CD4-positive, alpha-beta T cell treated with Interleukin-1 beta for 1 hour (primary cell): Measurements from ENCODE around the gene GALNT17.
"Not testable (repeated sequence)": the region's sequence is repeated elsewhere in the genome, so short reads cannot be mapped to it uniquely, and the experiment has no call there.

Experiments
- DNase-seq, 2 donors: peaks; one replicate each; pipeline ENCODE4 v3.0.0-alpha.2; 2020 to 2022

The GALNT17 gene

DNA sequence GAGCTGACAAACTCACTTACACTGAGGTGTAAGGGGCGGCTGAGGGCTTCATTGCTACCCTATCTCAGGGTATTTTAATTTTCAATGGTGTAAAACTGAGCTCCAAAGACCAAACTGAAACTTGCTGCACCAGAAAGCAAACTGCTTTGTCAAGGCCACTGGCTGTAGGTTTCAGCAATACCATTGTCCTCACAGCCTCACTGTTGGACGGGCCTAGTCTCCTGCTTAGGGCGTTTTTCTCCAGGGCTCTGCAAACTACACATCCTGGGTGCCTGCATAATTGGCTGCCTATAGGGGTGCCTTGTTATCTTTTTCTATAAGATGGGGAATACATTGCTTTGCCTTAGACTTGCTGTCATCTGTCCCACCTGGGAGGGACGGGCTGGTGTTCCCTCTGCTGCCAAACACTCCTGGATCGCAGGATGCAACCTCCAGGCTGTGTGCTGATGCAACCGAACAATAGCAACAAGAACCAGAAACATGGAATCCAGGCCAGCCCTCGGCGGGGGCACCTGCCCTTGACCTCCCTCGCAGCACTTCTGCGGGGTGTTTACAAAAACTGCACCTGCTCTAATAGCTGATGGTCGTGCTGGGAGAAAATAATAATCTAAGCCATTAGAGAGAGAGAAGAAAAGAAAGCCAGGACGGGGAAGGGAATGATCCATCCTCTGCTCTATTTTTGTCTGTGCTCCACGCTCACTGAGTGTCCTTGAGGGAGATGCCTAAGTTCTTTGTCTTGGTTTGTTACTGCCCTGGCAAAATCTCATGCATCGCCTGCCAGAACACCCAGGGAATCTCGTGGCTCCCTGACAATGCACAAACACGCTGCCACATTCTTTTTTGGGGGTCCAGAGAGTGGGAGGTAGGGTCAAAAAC is 104.5 kb downstream of the GALNT17 start:
- DNase-seq = no peak

DNA sequence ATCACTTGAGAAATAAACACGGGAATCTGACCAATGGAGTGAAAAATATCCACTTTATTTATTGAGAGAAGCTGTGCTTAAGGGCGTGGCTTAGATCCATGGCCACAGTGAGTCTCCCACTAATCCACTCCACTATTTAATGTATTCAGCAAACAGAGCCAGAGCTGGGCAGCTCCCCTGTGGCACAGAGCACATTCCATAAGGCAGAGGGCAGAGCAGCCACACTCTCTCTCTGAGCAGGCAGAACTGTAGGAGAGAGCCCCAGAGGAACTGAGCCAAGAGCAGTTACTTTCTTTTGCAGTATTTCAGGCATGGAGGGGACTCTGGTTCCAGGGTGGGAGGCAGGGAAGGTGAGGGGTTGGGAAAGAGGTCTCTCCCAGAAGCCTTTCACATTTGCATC is 106.0 kb downstream of the GALNT17 start:
- DNase-seq = no peak

DNA sequence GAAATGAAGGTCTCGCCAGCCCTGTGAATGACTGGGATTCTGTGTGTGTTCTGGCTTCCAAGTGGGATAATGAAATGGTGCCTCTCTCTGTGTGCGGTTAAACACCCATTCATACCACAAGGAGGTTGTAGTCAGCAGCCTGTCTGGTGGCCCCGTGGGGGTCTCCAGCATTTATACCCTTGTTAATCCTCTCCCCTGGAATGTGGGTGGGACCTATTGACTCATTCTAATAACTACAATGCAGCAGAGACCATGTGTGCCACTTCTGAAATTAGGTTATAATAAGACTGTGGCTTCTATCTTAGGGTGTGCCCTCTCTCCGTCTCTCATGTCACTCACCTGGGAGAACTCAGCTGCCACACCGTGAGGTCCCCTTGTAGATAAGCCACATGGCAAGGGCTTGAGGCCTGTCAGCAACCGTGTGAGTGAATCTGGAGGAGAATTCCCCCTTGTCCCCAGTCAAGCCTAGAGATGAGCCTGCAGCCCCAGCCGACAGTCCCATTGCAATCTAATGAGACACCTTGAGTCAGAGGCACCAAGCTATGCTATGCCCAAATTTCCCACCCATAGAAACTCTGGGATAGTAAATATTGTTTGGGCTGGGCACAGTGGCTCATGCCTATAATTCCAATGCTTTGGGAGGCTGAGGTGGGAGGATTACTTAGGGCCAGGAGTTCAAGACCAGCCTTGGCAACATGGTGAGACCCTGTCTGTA is 106.8 kb downstream of the GALNT17 start:
- DNase-seq = no peak

DNA sequence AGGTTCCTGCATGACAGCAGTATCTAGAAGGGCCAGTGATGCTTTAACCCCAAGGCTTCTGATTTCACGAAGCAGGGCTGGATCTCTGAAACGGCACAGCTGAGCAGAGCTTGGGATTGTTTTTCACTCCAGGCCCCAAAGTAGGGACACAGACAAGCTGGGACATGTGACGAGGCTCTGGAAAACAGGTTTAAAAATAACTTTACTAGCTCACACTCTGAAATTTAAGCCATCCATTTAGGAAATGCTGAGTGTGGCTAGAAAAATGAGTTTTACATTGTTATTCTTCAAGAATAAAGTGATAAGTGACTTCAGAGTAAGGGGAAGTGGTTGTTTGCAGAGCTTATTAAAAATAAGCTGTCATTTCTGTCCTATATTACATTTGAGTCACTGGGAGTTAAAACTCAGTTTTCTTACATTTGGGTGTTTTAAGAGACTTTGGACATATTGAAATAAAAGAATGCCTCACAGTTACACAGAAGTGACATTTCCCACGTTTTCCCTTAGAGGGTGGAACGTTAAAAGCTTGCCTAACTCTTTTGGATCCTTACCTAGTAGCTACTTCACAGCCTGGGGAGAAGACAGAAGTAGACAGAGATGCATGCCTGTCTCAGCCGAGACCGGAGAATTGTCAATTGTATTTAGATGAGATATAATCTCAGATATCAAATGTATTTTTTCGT is 107.8 kb downstream of the GALNT17 start:
- no peak for DNase-seq

- no peak for DNase-seq
These were observed 111.9 kb downstream of the GALNT17 start for GRCh38 chr7:71243736-71244410.

- DNase-seq = no peak
These were observed 113.1 kb downstream of the GALNT17 start for GRCh38 chr7:71245038-71245437.

- no peak for DNase-seq
These were observed 119.8 kb downstream of the GALNT17 start for GRCh38 chr7:71251706-71252105.

GRCh38 chr7:71254751-71255150 is 122.8 kb downstream of the GALNT17 start:
- DNase-seq = no peak

DNA sequence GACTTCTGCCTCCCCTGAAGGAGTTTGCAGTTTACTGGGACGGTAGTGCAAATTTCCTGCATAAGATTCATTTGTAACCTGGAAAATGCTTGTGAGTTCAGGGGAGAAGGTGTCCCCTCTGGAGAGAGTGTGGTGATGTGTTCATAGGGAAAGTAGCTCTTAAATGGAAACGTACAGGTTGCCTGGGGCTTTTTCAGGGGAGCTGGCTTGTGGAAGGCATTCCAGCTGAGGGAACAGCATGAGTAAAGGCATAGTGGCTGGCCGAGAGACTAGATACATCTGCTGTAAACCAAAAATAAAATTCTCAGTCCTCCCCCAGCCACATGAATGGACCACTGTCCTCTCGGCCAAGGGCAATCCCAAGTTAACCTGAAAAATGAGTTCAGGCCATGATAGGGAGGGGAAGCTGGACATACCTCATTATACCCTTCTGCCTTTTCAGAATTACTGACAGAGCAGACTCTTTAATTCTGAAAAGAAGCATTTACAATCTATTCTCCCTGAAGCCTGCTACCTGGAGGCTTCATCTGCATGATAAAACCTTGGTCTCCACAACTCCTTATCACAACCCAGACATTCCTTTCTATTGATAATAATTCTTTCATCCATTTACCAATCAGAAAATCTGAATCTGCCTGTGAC is 123.7 kb downstream of the GALNT17 start:
- no peak for DNase-seq

GRCh38 chr7:71261066-71261465 is 129.1 kb downstream of the GALNT17 start:
- DNase-seq = no peak

DNA sequence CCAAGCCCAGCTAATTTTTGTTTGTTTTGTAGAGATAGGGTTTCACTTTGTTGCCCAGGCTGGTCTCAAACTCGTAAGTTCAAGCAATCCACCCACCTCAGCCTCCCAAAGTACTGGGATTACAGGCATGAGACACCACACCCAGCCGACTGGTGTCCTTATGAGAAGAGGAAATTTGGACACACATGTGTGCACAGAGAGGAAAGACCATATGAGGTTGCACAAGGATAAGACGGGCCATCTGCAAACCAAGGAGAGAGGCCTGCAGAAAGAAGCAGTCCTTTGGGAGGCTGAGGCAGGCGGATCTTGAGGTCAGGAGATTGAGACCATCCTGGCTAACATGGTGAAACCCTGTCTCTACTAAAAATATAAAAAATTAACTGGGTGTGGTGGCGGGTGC is 130.9 kb downstream of the GALNT17 start:
- not testable (repeated sequence) for DNase-seq

DNA sequence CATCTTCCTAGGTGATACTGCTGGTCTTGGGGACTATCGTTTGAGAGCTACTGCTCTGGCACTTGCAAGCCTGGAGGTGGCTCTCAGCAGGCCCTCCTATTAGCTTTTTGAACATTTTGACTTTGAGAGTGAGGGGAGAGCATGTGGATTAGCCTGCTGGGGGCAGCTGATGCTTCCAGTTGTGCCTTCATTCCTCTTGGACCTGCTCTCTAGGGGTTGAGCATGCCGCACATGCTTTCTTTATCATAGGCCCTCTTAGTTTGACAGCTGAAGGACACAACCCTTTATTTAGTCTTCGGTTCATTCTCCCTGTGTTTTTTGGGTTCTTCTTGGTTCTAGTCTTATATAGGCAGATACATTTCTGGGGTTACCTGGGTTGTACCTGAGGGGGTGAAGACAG is 132.1 kb downstream of the GALNT17 start:
- no peak for DNase-seq

DNA sequence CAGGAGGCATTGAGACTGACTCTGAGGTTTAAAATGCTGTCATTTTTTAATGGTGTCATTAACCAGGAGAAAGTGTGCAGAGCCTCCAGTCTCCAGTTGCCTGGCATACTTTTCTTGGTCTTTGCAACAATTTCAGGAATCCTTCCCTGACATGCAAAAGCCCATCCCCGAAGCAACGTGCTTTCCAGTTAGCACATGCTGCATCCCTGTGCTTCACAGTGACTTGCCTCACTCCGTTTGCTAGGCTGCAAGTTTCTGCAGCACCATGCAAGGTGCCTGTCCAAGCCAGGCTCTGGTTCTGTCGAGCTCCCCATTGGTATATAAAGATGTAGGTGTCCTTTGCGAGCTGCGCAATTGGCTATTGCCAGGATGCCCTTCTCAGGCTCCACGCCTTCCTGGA is 135.0 kb downstream of the GALNT17 start:
- no peak for DNase-seq

DNA sequence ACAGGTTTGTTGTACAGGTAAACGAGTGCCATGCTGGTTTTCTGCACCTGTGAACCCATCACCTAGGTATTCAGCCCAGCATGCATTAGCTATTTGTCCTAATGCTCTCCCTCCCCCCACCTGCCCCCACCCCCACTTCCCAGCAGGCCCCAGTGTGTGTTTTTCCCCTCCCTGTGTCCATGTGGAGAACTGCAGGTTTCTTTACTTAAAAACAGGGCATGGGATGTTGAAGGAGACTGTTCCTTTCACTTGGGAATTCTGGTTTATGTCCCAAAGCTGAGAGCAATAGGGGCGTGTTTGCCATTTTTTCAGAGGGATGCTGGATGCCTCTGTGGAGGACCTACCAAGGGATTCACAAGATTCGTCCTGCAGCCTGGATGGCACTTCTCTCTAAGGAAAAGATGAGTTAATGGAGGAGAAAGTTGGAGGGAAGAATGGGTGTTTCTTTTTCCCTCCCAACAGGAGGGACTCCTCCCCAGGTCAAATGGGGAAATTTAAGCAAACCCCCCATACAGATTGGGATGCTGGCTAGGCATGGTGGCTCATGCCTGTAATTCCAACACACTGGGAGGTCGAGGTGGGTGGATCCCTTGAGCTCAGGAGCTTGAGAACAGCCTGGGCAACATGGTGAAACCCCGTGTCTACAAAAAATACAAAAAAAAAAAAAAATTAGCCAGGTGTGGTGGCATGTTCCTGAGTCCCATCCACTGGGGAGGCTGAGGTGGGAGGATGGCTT is 136.0 kb downstream of the GALNT17 start:
- DNase-seq = no peak

DNA sequence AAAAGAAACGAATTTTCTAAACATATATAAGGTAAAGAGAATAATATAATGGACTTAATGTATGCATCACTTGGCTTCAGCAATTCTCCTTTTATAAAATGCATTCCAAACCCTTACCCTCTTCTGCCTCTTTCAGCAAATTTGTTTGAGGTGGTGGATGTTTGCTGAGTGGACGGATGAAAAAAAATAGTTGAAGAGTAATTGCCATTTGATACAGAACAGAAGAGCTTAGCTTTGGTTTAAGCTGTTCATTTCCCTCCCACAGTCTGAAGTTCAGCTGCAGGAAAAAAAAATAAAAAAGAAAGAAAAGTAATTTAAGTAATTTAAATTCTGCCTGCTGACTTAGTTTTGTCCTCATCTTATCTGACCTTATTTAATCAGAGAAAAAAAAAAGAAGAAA is 138.6 kb downstream of the GALNT17 start:
- no peak for DNase-seq

DNA sequence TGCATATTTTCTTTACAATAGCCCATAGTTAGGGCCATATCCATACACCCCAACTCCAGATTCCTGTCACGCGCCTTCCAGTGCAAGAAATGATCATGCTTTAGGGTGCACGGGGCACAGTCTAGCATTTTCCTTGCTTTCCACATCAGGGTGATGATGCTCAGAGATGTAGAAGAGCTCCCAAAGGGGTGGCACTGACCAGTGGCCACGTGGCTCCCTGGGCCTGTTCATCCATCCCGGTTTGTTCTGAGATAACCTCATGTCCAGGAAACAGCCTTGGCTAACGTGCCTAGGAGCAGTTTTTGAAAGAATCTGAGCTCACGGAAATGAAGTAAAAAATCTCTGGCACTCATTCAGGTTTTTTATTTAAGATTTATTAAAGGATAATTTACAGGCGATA is 139.3 kb downstream of the GALNT17 start:
- DNase-seq = no peak

DNA sequence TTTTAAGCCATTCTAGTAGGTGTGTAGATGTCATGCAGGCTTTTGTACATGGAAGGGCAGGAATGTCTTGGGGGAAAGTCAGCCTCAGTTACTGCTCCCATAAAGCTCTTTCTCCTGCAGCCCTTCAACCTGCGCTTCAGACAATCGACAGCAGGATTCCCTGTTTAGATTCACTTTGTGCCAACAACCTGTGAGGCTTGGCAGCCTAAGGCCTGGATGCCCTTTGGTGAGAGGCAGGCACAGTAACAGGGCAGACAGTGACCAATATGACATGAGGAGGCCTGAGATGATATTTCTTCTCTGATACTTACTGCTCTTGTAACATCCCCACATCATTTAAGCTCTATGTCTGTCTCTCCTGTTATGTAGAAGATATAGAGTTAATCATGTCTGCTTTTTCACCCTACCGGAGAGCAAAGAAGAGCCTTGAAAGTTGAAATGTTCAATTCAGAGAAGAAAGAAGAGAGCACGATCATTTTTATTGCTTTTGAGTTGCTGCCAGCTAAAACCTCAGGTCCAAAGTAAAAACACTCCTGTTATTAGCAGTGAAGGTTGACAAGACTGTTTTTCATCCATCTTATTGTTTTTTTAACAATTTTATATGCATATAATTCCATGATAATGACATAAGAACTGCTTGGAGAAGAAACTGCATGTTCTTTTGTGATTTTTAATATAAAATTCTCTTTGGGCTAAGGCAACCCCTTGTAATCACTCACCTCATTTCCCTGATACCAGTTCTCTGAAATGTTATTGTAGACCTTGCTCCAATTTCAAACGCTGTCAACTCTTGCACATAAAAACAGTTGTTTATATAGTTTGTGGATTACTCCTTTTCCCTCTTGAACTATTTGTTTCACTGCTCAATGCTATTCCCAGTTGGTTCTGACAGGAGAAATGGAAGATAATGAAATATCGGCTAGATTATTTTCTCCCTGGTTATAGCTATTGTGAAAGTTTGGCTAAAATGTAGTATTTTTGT is 140.9 kb downstream of the GALNT17 start:
- DNase-seq = no peak

DNA sequence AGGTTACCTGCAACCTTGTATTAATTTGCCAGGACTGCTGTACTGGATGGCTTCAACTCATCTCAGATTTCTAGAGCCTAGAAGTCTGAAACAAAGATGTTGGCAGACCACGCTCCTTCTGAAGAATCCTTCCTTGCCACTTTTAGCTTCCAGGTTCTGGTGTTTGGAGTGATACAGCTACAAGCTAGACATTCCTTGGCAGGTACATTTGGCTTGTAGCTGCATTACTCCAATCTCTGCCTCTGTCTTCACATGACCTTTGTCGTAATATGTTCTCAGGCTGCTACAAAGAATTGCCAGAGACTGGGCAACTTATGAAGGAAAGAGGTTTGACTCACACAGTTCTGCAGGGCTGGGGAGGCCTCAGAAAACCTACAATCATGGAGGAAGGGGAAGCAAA is 146.3 kb downstream of the GALNT17 start:
- DNase-seq = no peak

DNA sequence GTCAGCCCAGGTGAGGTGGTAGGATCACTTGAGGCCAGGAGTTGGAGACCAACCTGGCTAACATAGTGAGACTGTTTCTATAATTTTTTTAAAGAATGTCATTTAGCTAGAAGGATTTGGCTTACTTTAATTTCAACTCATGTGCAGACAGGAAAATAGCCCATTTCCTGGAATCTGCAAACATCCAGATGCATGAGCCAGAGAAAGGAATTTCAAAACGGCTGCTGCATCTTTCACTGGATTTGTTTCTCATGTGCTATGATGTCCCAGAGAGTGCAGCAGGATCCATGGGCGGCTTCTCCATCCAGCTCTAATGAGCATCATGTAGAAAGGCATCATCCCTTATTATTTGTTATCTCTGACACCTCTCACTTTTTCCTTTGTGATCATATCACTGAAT is 149.3 kb downstream of the GALNT17 start:
- DNase-seq = no peak

- no peak for DNase-seq
These were observed 151.9 kb downstream of the GALNT17 start for GRCh38 chr7:71283802-71284201.
